Measurements from ENCODE around the gene CEP72.

CEP72 gene

DNA sequence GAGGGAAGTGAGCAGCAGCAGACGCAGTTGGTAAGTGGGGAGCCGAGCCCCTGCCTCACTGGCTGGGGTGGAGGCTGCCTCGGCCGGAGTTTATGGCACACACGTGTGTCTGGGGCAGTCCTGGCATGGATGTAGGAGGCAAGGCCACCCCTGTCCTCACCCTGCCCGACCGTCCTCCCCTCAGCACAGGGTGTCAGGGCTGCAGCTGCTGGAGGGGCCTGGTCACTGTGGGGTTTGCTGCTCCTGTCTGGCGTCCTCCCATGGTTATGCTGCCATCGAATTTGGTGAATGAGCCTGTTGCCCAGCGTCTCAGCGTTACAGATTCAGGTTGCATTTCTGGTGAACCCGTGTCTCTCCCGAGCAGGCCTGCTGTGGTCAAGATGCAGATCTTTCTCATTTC is 32.4 kb downstream of the CEP72 start:
- TF ChIP-seq, protein P1, sequence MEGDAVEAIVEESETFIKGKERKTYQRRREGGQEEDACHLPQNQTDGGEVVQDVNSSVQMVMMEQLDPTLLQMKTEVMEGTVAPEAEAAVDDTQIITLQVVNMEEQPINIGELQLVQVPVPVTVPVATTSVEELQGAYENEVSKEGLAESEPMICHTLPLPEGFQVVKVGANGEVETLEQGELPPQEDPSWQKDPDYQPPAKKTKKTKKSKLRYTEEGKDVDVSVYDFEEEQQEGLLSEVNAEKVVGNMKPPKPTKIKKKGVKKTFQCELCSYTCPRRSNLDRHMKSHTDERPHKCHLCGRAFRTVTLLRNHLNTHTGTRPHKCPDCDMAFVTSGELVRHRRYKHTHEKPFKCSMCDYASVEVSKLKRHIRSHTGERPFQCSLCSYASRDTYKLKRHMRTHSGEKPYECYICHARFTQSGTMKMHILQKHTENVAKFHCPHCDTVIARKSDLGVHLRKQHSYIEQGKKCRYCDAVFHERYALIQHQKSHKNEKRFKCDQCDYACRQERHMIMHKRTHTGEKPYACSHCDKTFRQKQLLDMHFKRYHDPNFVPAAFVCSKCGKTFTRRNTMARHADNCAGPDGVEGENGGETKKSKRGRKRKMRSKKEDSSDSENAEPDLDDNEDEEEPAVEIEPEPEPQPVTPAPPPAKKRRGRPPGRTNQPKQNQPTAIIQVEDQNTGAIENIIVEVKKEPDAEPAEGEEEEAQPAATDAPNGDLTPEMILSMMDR (conservative IDR thresholded peaks at IDR 0.05; ENCODE audit: low read depth, low read length): no peak
- no peak for DNase-seq (ENCODE audit: low read depth)
- H3K4me3 ChIP-seq (ENCODE audit: low read length): no peak overlapping the region

DNA sequence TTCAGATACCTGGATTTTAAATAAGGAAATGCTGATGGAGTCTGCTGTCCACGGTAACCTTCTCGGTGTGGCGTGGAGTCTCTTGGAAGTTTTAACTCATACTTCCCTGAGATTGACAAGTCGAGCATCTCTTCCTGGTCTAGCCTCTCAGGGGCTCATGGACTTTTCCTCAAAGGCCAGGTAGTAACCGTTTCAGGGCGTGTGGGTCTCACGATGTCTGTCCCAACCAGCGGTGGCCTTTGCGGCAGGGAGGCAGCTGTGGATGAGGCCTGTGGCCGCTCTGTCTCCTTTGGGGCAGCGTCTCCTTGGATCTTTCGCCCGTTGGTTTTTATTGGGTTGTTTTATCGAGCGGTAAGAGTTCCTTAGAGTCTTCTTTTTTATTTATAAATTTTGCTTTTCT is 32.8 kb downstream of the CEP72 start:
- TF ChIP-seq, protein P1 (conservative IDR thresholded peaks at IDR 0.05; ENCODE audit: low read depth, low read length): no peak

DNA sequence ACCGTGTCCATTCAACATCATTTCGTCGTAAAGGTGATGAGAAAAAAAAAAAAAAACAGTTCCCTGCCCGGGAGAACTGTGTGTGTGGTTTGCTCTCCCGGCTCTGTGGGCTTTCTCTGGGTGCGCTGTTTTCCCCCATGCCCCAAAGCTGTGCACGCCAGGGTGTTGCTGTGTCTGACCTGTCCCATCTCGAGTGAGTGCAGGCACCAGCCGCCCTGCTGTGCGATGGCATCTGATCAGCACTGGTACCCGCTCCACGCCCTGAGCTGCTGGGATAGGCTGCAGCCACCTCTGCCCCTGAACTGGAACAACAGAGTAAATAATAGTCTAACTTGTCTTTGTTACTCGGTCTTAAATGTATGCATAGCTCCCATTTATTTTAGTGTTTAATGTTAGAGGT is 33.3 kb downstream of the CEP72 start:
- no peak overlapping the region for H3K4me3 ChIP-seq (ENCODE audit: low read length)
- TF ChIP-seq, protein P1 (conservative IDR thresholded peaks at IDR 0.05; ENCODE audit: low read depth, low read length): no peak
- DNase-seq (ENCODE audit: low read depth): no peak

More for the DNA sequence above, 32.8 kb downstream of the CEP72 start:
- no peak overlapping the region for H3K4me3 ChIP-seq (ENCODE audit: low read length)
- DNase-seq (ENCODE audit: low read depth): no peak

DNA sequence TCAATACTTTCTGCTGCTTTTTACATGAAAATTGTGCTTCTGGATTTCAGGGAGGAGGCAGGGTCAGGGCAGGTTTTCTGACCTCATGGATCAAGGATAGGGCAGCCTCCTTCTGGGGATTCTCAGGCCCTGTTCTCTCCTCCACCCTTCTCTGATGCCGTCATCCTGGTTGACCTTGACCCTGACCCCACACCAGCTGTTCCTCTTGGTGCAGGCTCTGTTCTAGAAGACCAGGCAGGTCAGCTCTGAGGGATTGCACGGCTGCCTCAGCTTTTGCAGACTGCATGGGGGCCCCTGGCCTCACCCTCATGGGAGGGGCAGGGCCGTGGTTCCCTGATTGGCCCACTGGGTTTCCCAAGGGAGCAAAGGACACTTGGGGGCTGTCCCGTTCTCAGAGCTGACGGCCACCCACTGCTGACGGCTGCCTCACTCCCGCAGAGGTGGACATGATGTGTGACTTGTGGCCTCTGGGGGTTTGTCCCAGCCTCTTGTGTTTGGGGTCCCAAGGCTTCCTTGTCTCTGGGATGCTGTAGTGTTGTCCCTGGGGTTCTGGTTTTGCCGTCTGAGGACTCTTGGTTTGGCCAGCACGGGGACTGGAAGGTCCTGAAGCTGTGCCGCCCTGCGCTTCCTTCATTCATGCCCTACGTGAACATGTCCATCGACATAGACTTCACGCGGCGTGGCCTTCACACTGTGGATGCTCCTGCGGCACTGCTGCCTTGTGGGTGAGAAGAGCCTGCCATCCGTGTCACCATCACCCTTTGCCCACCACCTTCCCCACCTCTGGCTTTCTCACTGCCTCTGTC is 34.5 kb downstream of the CEP72 start:
- H3K4me3 ChIP-seq (ENCODE audit: low read length): no peak overlapping the region
- no peak for DNase-seq (ENCODE audit: low read depth)
- TF ChIP-seq, protein P1 (conservative IDR thresholded peaks at IDR 0.05; ENCODE audit: low read depth, low read length): no peak

DNA sequence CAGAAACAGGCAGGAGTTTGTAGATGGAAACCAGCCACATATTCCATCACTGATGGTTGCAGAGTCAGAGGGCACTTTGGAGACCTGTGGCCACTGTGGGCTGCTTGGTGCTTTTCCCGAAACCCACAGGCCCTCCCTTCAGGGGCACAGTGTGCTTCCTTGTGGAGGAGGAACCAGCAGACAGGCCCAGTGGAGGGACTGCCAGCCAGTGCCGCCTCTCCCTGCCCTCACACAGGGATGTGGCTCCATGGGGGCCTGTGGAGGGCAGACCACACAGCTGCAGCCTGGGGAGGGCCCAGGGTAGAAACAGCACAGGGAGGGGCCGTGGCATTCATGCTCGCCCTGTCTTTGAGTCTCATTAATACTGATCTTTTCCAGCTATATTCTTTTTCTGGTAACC is 35.2 kb downstream of the CEP72 start:
- no peak for DNase-seq (ENCODE audit: low read depth)
- H3K4me3 ChIP-seq (ENCODE audit: low read length): no peak overlapping the region
- TF ChIP-seq, protein P1 (conservative IDR thresholded peaks at IDR 0.05; ENCODE audit: low read depth, low read length): no peak

DNA sequence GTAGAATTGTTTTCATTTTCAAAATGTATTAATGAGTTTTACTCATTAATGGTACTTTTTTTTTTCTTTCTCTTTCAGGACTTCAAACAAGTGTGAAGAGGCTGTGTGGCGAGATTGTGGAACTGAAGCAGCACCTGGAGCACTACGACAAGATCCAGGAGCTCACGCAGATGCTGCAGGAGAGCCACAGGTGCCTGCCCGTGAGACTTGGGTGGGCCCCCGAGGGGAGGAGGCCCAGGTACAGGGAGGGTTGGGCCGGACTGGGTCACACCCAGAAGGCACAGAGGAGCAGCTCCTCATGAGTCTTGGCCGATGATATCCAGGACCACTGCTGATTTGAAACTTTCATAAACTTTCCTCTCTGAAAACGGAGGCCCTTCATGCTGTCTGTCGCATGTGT is 35.6 kb downstream of the CEP72 start:
- no peak for DNase-seq (ENCODE audit: low read depth)
- H3K4me3 ChIP-seq (ENCODE audit: low read length): no peak overlapping the region
- TF ChIP-seq, protein P1 (conservative IDR thresholded peaks at IDR 0.05; ENCODE audit: low read depth, low read length): no peak
